ENCODE measurements around the gene PGLYRP3. TPM values are rescaled to one million over a fixed set of nuclear protein-coding genes. Genes with fewer than 3 reads are reported as not detected.

Gene PGLYRP3
- total and polyA plus RNA-seq, 9 of the 15 experiments (the other 6 are each of a cell fraction or from before 2014, with no cell fraction given), result not detected

- TF ChIP-seq KDM2B (CRISPR knock-in tag; IDR thresholded peaks at IDR 0.05), result no peak; the same call in 1 of the 2 replicates
- no peak for TF ChIP-seq RBM14 (IDR thresholded peaks at IDR 0.05; ENCODE audit: borderline replicate concordance, insufficient read depth, low read depth, low read length)
- TF ChIP-seq ETV1 (tag; conservative IDR thresholded peaks at IDR 0.05; ENCODE audit: low read depth), result peak; percentile 88
- TF ChIP-seq FOXM1 (IDR thresholded peaks at IDR 0.05; ENCODE audit: low read depth), result peak; percentile 99
- TF ChIP-seq FOXM1 (CRISPR knock-in tag; IDR thresholded peaks at IDR 0.05; ENCODE audit: low read depth), result no peak
- peak; percentile 100 for TF ChIP-seq KLF16 (IDR thresholded peaks at IDR 0.05)
- no peak; the same call in 1 of the 2 replicates for TF ChIP-seq TCF7 (IDR thresholded peaks at IDR 0.05; ENCODE audit: borderline replicate concordance)
- TF ChIP-seq FUS (optimal IDR thresholded peaks at IDR 0.05; ENCODE audit: low read depth, low read length), result no peak
- TF ChIP-seq ZNF395 (CRISPR knock-in tag; IDR thresholded peaks at IDR 0.05), result peak; percentile 99
- 0 out of 2 replicates have a peak, but pooled peaks have one; percentile 78 for TF ChIP-seq ZC3H8 (IDR thresholded peaks at IDR 0.05)
- TF ChIP-seq IRF1 (CRISPR knock-in tag; IDR thresholded peaks at IDR 0.05; ENCODE audit: borderline replicate concordance), result no peak
- TF ChIP-seq BCOR (IDR thresholded peaks at IDR 0.05), result peak; percentile 95
- TF ChIP-seq E2F1 (CRISPR knock-in tag; IDR thresholded peaks at IDR 0.05), result 0 out of 2 replicates have a peak, but pooled peaks have one; percentile 50
- TF ChIP-seq ZNF740 (CRISPR knock-in tag; IDR thresholded peaks at IDR 0.05), result no peak
- no peak for TF ChIP-seq ZNF740 (tag; IDR thresholded peaks at IDR 0.05)
- peak; percentile 91 for TF ChIP-seq SMAD1 (IDR thresholded peaks at IDR 0.05; ENCODE audit: low read depth, low read length, partially characterized antibody)
- TF ChIP-seq ZNF444 (CRISPR knock-in tag; IDR thresholded peaks at IDR 0.05), result peak; percentile 69; the same call in 1 of the 2 replicates
- TF ChIP-seq NEUROD1 (IDR thresholded peaks at IDR 0.05; ENCODE audit: borderline replicate concordance, low read depth, low read length, partially characterized antibody), result peak; percentile 69
- TF ChIP-seq HMGXB4 (CRISPR knock-in tag; IDR thresholded peaks at IDR 0.05), result no peak
- TF ChIP-seq FOXP1 (CRISPR knock-in tag; IDR thresholded peaks at IDR 0.05), result no peak
Measured at GRCh38 chr1:153343811-153344717, 31.3 kb upstream of the PGLYRP3 start (continued).

Data from K562 (cell line).